DMS 273 treated with DMSO at 0.1 percent for 48 hours (cell line): ENCODE results near the gene ZNF526.

ENCODE experiments used
- DNase-seq: peaks from one replicate; lab custom pipeline; 2025; lab: John Stamatoyannopoulos, UW

Gene ZNF526

GRCh38 chr19:42219812-42220750 lies at the start of gene ZNF526:
Gene ZNF526 (plus strand): TSS chr19:42220312. CDS start chr19:42224404, 4,092 bp downstream.
- DNase-seq, result peak; percentile 94

- no peak for DNase-seq
These were observed 49.4 kb upstream of the ZNF526 start for GRCh38 chr19:42170715-42171114.

- no peak for DNase-seq
These were observed 47.9 kb upstream of the ZNF526 start for GRCh38 chr19:42172261-42172660.

GRCh38 chr19:42173695-42174094 lies 46.4 kb upstream of the ZNF526 start:
- no peak for DNase-seq

- DNase-seq, result no peak
These were observed 45.9 kb upstream of the ZNF526 start for GRCh38 chr19:42174188-42174587.

GRCh38 chr19:42174958-42175734 lies 45.0 kb upstream of the ZNF526 start:
- no peak for DNase-seq

GRCh38 chr19:42175952-42176648 lies 44.0 kb upstream of the ZNF526 start:
- DNase-seq, result no peak

- DNase-seq, result no peak
These were observed 43.5 kb upstream of the ZNF526 start for GRCh38 chr19:42176649-42176989.

GRCh38 chr19:42176990-42177685 lies 43.0 kb upstream of the ZNF526 start:
- DNase-seq, result peak; percentile 59

- no peak for DNase-seq
These were observed 42.5 kb upstream of the ZNF526 start for GRCh38 chr19:42177686-42178019.

- no peak for DNase-seq
These were observed 41.1 kb upstream of the ZNF526 start for GRCh38 chr19:42178791-42179674.

GRCh38 chr19:42184401-42184861 lies 35.7 kb upstream of the ZNF526 start:
- peak; percentile 37 for DNase-seq

- DNase-seq, result no peak
These were observed 34.8 kb upstream of the ZNF526 start for GRCh38 chr19:42185277-42185676.

GRCh38 chr19:42188665-42189064 lies 31.4 kb upstream of the ZNF526 start:
- DNase-seq, result no peak

- no peak for DNase-seq
These were observed 31.0 kb upstream of the ZNF526 start for GRCh38 chr19:42189133-42189532.

GRCh38 chr19:42191330-42191729 lies 28.8 kb upstream of the ZNF526 start:
- DNase-seq, result no peak

- no peak for DNase-seq
These were observed 28.3 kb upstream of the ZNF526 start for GRCh38 chr19:42191855-42192254.

- DNase-seq, result no peak
These were observed 26.8 kb upstream of the ZNF526 start for GRCh38 chr19:42193294-42193693.

- no peak for DNase-seq
These were observed 26.4 kb upstream of the ZNF526 start for GRCh38 chr19:42193706-42194105.
